Hepatic stellate cell (primary cell): Measurements from ENCODE around the gene ANKRD33B.
A peak's percentile ranks its signal among the peaks of the same experiment; 100 is the strongest.
"Not testable (repeated sequence)": the region's sequence is repeated elsewhere in the genome, so short reads cannot be mapped to it uniquely, and the experiment has no call there.

ENCODE experiments used
- DNase-seq: peaks from one replicate; pipeline ENCODE4 v3.0.0; 2011; ENCODE audit warnings: low spot score

Gene ANKRD33B

DNA sequence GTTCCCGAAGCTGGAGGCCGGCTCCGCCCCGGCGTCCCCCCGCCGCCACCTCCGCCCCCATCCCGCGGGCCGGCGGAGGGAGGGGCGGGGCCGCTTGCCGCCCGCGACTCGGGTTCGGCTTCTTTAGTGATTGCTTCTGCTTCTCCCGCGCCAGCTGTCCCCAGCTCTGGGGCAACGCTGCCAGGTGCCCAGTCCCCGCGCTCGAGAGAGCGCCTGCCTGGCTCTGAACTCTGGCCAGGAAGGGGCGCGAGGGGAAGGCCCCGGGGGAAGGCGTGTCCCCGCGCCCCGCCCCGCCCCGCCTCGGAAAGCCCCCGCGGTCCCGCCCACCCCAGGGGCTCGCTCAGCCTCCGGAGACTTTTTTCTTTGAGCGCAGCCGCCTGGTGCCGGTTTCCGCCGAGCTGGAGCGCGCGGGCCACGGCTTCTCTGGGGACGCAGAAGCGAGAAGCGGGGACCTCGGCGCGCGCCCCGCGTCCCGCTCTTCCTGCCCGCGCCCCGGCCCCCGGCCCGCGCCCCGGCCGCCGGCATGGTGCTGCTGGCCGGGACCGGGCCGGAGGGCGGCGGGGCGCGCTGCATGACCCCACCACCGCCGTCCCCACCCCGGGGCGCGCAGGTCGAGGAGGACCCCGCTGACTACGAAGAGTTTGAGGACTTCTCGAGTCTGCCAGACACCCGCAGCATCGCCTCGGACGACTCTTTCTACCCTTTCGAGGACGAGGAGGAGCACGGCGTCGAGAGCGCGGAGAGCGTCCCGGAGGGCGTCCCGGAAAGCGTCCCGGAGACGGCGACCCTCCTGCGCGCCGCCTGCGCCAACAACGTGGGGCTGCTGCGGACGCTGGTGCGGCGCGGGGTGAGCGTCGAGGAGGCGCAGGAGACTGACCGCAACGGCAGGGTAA, at the start of gene ANKRD33B:
Gene ANKRD33B, plus strand, starts transcription at position 126 of the 893 bp plus-strand sequence. Its CDS starts 398 bp downstream, at position 524.
- DNase-seq: peak; percentile 80

GRCh38 chr5:10514572-10514971, 49.3 kb upstream of the ANKRD33B start:
- not testable (repeated sequence) for DNase-seq

DNA sequence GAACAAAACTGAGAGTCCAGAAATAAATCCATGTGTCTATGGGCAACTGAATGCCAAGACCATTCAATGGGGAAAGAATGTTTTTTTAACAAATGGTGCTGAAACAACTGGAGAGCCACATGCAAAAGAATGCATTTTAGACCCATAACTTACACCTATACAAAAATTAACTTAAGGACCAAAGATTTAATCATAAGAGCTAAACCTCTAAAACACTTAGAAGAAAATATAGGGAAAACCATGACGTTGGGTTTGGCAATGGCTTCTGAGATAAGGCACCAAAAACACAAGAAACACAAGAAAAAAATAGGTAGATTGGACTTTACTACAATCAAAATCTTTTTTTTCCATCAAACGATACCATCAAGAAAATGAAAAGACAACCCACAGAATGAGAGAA, 48.4 kb upstream of the ANKRD33B start:
- no peak for DNase-seq

DNA sequence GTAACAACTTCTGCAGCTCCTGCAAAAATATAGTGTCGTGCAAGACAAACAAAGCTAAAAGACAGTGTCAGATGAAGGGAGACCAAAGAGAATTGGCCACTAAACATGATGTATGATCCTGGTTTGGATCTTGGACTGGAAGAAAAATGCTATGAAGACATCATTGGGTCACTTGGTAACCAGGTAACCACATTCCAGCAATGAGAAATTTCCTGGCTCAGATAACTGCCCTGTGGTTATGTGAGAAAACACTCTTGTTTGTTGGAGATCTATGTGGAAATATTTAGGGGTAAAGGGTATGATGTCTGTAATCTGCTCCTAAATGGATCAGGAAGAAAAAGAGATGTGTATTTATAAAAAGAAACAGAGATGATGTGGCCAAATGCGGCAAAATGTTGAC, 45.5 kb upstream of the ANKRD33B start:
- peak; percentile 31 for DNase-seq

DNA sequence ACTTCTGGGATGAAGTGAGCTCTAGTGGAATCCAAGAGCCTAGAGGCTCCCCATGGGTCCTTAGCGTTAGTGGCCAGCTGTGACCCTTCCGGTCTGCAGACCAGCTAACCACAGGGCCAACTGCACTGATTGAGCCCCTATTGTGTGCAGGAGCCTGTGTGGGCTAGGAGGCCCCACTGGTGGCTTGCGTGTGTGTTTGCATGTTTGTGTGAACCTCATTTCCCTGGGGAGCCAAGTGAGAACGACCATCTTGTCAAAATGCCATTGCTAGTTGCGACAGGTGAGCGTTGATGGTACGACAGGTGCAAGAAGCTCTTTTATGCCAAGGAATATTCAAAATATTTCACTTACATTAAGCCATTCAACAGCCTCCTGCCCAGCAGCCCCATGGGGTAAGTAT, 44.1 kb upstream of the ANKRD33B start:
- no peak for DNase-seq

DNA sequence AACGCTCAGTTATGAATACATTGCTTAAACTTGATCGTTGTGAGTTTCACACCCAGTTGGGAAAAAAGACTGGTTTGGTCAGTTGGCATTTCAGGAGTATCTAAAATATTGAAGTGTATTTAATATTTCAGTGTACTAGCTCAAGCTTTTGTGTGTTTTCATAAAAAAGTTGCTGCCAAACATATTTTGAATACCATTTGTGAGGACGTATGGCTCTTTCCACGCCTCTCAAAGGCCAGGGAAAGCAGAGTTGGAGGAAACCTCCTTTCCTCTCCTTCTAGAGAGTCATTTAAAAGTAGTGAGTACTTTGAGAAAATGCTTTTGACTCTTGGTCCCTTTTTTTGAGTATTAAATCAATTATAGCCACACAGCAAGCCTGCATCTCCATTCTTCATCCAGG, 43.2 kb upstream of the ANKRD33B start:
- DNase-seq: peak; percentile 59

DNA sequence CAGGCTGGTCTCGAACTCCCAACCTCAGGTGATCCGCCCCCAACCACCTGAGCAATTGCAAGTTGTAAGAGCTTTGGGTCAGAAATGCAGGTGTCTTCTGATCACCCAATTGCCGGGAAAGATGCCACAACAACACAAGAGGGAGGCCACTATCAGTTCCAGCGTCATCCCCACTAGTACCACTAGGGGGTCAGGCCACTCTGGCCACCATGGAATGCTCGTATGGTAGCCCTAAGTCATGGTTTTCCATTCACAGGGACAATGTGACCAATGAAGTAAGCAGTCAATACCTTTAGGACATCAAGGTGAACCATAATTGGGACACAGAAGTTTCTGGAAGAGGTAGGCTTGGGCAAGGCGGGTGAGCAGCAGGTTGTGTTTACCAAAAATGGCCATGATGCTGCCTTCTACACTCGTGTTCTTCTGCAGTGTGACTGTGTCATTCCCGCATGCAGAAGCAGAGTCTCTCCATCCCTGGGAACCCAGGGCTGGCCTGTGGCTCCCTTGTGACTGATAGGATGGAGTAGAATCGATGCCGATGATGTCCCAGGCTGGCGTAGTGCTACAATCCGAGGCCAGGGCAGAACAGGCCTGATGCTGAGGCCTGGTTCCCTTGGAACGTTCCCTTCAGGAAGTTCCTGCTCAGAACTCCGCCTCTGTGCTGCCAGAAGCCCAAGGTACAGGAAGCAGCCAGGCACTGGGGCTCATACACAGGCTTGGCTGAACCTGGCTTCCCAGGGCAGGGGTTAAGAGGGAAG, 42.2 kb upstream of the ANKRD33B start:
- no peak for DNase-seq

- DNase-seq: no peak
Measured at GRCh38 chr5:10522224-10522611, 41.7 kb upstream of the ANKRD33B start.

DNA sequence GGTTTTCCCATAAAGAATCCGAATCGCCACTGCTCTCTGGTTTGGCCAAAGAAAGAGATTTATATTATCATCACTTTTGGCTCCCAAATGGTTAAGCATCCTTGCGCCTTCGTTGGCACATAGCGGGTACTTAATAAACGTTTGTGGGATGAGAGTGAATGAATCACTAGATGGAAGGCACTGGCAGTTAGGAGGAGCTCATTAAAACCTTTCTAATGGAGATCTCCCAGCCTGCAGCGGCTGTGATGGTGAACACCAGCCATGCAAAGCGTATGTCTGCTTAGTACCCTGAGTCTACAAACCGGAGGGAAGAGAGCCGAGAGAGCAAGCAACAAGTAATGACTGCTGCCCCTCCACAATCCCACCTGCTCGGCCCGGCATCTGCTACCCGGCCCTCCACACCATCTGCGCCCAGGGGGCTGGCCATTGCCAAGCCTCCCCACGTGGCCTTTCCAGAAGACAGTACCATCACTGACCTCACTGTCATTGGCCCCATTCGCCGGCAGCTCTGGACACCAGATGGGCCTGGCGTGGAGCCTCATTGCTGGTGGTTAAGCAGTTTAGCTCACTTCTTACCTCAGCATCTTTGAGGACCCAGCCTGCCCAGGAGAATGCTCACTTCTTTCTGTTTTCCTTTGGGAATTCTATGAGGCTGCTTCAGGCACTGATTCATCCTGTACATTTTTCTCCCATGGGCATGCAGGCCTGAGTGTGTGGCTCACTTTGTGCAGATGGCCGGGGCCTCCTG, 39.3 kb upstream of the ANKRD33B start:
- DNase-seq: peak; percentile 92

DNA sequence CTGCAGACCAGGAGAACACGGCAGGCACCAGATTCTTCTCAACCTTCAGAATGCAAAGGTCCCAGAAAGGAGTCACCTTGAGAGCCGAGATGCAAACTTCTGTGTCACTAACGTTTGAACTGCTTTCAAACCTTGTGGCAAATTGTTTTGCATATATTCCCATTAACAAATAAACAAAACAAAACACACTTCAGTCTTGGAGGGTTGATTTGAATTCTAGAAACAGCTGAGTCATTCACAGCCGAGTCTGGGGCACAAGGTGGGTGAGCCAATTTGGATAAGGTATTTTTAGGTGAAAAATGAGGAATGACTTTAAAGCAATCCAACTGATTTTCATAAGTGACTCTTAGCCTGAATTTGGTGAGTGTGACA, 38.8 kb upstream of the ANKRD33B start:
- no peak for DNase-seq

- no peak for DNase-seq
Measured at GRCh38 chr5:10527281-10527950, 36.5 kb upstream of the ANKRD33B start.

- DNase-seq: no peak
Measured at GRCh38 chr5:10528056-10528816, 35.6 kb upstream of the ANKRD33B start.

GRCh38 chr5:10528827-10529226, 35.0 kb upstream of the ANKRD33B start:
- DNase-seq: no peak

DNA sequence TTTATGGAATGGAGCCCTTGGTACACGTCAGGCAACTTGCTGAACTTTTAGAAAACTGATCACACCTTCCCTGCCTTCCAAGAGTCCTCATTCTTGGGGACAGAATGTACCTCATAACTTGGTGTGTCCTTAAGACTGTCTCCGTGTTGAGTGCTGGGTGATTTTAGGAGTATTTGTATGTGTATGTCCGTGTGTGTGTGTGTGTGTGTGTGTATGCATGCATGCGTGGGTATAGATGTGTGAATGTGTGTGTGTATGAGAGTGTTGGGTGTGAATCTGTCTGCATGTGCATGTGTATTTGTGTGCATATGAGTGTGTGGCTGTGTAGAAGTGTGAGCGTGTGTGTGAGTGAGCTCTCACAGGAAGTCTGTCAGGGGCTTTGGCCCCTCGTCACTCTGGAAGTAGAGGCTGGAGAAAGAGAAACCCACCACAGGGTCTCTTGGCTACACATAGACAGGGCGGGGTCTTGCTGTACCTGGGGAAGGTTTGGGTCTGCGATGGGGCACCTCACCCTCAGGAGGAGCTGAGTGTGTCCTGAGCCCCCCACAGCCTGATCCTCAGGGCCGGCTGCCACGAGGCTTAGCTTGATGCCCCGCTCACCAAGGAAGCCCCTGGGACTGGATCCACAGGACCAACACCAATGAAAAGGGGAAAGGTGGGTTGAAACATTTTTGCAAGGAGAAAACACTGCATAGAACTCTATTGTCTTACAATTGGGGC, 33.1 kb upstream of the ANKRD33B start:
- DNase-seq: no peak

DNA sequence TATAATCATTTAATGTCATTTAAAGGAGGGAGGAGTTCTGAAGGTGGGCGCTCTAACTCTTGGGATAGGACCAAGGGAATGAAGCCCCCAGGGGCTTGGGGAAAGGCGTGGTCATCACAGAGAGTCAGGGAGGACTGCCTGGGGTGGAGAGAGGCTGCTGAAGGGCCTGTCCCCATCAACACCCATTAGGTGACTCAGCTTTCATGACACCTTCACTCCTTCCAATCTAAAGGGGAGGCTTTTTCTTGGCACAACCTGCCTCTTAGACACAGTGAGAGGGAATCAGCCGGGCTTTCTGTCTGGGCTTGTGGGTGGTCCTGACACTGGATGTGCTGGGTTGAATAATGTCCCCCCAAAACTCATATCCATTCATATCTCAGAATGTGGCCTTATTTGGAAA, 31.4 kb upstream of the ANKRD33B start:
- no peak for DNase-seq

DNA sequence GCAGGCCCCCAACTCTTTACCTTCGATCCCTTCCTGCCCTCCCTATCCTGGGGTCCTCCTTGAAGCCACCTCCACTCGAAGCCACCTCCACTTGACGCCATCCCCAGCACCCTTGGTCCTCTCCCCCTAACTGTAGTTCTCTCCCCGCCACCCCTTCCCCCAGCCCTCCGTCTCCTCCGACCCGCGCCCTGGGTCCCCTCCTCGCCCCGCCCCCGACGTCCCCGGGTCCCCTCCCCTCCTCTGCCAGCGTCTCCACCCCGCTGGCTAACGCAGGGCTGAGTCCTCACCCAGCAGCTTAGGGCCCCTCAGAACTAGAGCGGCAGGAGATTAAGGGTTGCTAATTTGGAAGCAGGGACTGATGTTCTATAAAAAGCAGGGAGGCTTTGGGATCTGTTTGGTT, 30.6 kb upstream of the ANKRD33B start:
- DNase-seq: no peak

GRCh38 chr5:10534561-10535530, 29.0 kb upstream of the ANKRD33B start:
- no peak for DNase-seq

DNA sequence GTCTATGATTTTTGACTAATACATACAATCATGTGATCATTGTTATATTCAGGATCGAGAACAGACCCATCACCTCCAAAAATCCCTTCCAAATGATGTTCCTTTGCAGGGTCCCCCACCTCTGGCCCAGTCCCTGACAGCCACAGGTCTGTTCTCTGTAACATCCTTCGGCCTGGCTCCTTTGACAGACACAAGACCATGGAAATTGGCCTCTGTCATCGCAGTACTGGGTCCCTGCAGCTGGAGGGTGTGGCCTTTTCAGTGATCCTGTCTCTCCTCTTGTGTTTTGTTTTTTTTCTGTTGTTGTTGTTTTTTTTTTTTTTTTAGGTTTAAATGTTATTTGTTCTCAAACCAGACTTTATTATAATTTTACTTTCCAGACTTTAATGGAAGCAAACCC, 27.4 kb upstream of the ANKRD33B start:
- no peak for DNase-seq

GRCh38 chr5:10536931-10537579, 26.8 kb upstream of the ANKRD33B start:
- no peak for DNase-seq
